Tibial artery (tissue), 4 donors: ENCODE measurements around the gene MYBPH.

Experiments
- DNase-seq, 2 donors: peaks; one replicate each; pipeline ENCODE4 v3.0.0-alpha.2; 2019
- H3K27ac ChIP-seq, 2 donors: fragments of 200-600 bp; sonication (generic) in 1 of 2; 1 replicate in 1 of 2; 2 replicates in 1 of 2; pipeline ENCODE4 v1.5.1; 2018 to 2019; ENCODE audit warnings: mild to moderate bottlenecking in 1 of 2
- H3K27me3 ChIP-seq, 2 donors: fragments of 200-600 bp; sonication (generic) in 1 of 2; one replicate each; pipeline versions ENCODE4 v1.5.1 to v1.6.0; 2016 to 2019
- H3K36me3 ChIP-seq, 3 donors: fragments of 200-600 bp; sonication (generic) in 2 of 3; one replicate each; pipeline ENCODE4 v1.5.1; 2016 to 2019; ENCODE audit warnings: mild to moderate bottlenecking in 2 of 3
- H3K4me1 ChIP-seq, 4 donors: fragments of 200-600 bp; sonication (generic) in 2 of 4; 1 replicate in 3 of 4; 2 replicates in 1 of 4; pipeline ENCODE4 v1.5.1; 2016 to 2019
- H3K4me3 ChIP-seq, 2 donors: fragments of 200-600 bp; sonication (generic) in 1 of 2; 1 replicate in 1 of 2; 2 replicates in 1 of 2; pipeline ENCODE4 v1.5.1; 2018 to 2019; ENCODE audit warnings: mild to moderate bottlenecking in 2 of 2
- H3K9me3 ChIP-seq, 3 donors: fragments of 200-600 bp; sonication (generic) in 1 of 3; one replicate each; pipeline ENCODE4 v1.5.1; 2016 to 2019
- CTCF ChIP-seq, 2 experiments: fragments of 200-600 bp in 1 of 2; fragments of 450-650 bp in 1 of 2; IDR thresholded peaks; one replicate each; pipeline ENCODE4 v1.5.1; 2017 to 2019; ENCODE audit warnings: antibody characterized with exemption in 2 of 2, mild to moderate bottlenecking in 1 of 2, moderate library complexity in 1 of 2
- intact Hi-C: fragments of 100-400 bp; cut with DNase I; formaldehyde crosslinking; loops from one replicate; pipeline ENCODE4 v1.15.0; 2023; ENCODE audit warnings: low total_unique reads

MYBPH gene

GRCh38 chr1:203199816-203200571 lies 24.4 kb upstream of the MYBPH start:
- intact Hi-C loops, result no loop called here
- peak; percentile 50 to 65 for DNase-seq
- Histone ChIP-seq H3K36me3 (no peaks in the 10 kb centered on the region), H3K9me3 (no peaks in the 10 kb centered on the region), H3K4me3 (no peak overlapping the region), H3K27me3 (peaks cover 0 to 23% of the 10 kb centered on the region in 2 donors), H3K4me1 (peaks cover 0 to 11% (median 6%) of the 10 kb centered on the region in 4 donors), H3K27ac (peak overlapping the region; percentile 16 to 30)
- TF ChIP-seq CTCF (IDR thresholded peaks at IDR 0.05), result no peak

GRCh38 chr1:203199481-203199815 lies 23.8 kb upstream of the MYBPH start:
- no peaks in the 10 kb centered on the region for H3K36me3 ChIP-seq
- peaks cover 0 to 11% (median 6%) of the 10 kb centered on the region in 4 donors for H3K4me1 ChIP-seq
- TF ChIP-seq CTCF (IDR thresholded peaks at IDR 0.05), result no peak
- H3K4me3 ChIP-seq, result no peak overlapping the region
- DNase-seq, result no peak
- intact Hi-C loops, result no loop called here
- H3K27me3 ChIP-seq, result peaks cover 0 to 23% of the 10 kb centered on the region in 2 donors
- no peaks in the 10 kb centered on the region for H3K9me3 ChIP-seq
- H3K27ac ChIP-seq, result peak overlapping the region; percentile 16 to 30

- DNase-seq, result peak in 1 of 2 donors; percentile 43
- no peak overlapping the region for H3K27ac ChIP-seq
- H3K27me3 ChIP-seq, result peaks cover 0 to 23% of the 10 kb centered on the region in 2 donors
- H3K36me3 ChIP-seq, result no peaks in the 10 kb centered on the region
- TF ChIP-seq CTCF (IDR thresholded peaks at IDR 0.05), result no peak
- intact Hi-C loops, result no loop called here
- no peak overlapping the region for H3K4me3 ChIP-seq
- no peaks in the 10 kb centered on the region for H3K9me3 ChIP-seq
- peaks cover 0 to 11% (median 6%) of the 10 kb centered on the region in 4 donors for H3K4me1 ChIP-seq
Measured at GRCh38 chr1:203199002-203199401, 23.4 kb upstream of the MYBPH start.

DNA sequence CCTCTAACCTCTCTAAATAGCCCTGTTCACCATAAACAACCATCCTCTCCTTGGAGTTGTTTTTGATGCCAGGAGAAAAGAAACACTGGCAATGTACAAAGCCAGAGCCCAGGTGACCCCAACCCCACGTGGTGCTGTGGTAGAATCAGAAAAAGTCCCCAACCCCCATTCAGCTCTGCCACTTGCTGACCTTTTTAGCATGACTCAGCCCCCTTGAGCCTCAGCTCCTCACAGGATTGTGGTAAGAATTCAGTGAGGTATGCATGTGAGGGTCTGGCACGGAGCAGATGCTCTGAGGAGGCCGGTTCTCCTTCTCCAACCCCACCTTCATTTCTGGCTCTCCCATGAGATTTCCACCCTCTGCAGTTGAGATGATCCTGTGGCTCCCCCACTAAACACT lies 22.0 kb upstream of the MYBPH start:
- Histone ChIP-seq H3K4me1 (peaks cover 0 to 11% (median 5%) of the 10 kb centered on the region in 4 donors), H3K27ac (no peak overlapping the region), H3K27me3 (peaks cover 0 to 23% of the 10 kb centered on the region in 2 donors), H3K36me3 (no peaks in the 10 kb centered on the region), H3K9me3 (no peaks in the 10 kb centered on the region), H3K4me3 (no peak overlapping the region)
- DNase-seq, result peak in 1 of 2 donors; percentile 13
- no peak for TF ChIP-seq CTCF (IDR thresholded peaks at IDR 0.05)
- intact Hi-C loops, result no loop called here

- peaks cover 0 to 11% (median 5%) of the 10 kb centered on the region in 4 donors for H3K4me1 ChIP-seq
- no peaks in the 10 kb centered on the region for H3K36me3 ChIP-seq
- no peaks in the 10 kb centered on the region for H3K9me3 ChIP-seq
- no peak overlapping the region for H3K27ac ChIP-seq
- intact Hi-C loops, result no loop called here
- peaks cover 0 to 15% of the 10 kb centered on the region in 2 donors for H3K27me3 ChIP-seq
- no peak overlapping the region for H3K4me3 ChIP-seq
- DNase-seq, result peak in 1 of 2 donors; percentile 43
- no peak for TF ChIP-seq CTCF (IDR thresholded peaks at IDR 0.05)
Measured at GRCh38 chr1:203196371-203196770, 20.7 kb upstream of the MYBPH start.
